Neuronal stem cell (in vitro differentiated cells): ENCODE data around the gene RBFOX2.
"Not testable (repeated sequence)": the region's sequence is repeated elsewhere in the genome, so short reads cannot be mapped to it uniquely, and the experiment has no call there.

Experiments
- DNase-seq: peaks from one replicate; pipeline ENCODE4 v3.0.0-alpha.2; 2013; ENCODE audit warnings: low spot score
- H2AFZ ChIP-seq: one replicate; pipeline ENCODE4 v1.6.1; 2013; ENCODE audit warnings: mild to moderate bottlenecking, low read length, inconsistent platforms
- H2AK5ac ChIP-seq: 2 replicates; pipeline ENCODE4 v1.6.1; 2013; ENCODE audit warnings: low read depth, mild to moderate bottlenecking, inconsistent platforms, low read length, moderate library complexity, mixed read lengths
- H2BK120ac ChIP-seq: 2 replicates; pipeline ENCODE4 v1.6.1; 2013; ENCODE audit warnings: low read depth, mild to moderate bottlenecking, inconsistent platforms, low read length, moderate library complexity, mixed read lengths
- H2BK12ac ChIP-seq: one replicate; pipeline ENCODE4 v1.6.1; 2013; ENCODE audit warnings: low read length, inconsistent platforms
- H2BK15ac ChIP-seq: 2 replicates; pipeline ENCODE4 v1.6.1; 2013; ENCODE audit warnings: mild to moderate bottlenecking, low read length, inconsistent platforms, mixed read lengths
- H2BK5ac ChIP-seq: one replicate; pipeline ENCODE4 v1.6.1; 2013; ENCODE audit warnings: inconsistent platforms, mild to moderate bottlenecking, low read length, moderate library complexity
- H3K14ac ChIP-seq: one replicate; pipeline ENCODE4 v1.6.1; 2013; ENCODE audit warnings: low read length, inconsistent platforms
- H3K18ac ChIP-seq: 2 replicates; pipeline ENCODE4 v1.6.1; 2013; ENCODE audit warnings: low read length, inconsistent platforms
- H3K23ac ChIP-seq: 2 replicates; pipeline ENCODE4 v1.6.1; 2013; ENCODE audit warnings: low read depth, mild to moderate bottlenecking, mixed read lengths, low read length, inconsistent platforms; ENCODE audit not compliant: poor library complexity
- H3K27ac ChIP-seq: replicated peaks from 3 replicates; pipeline ENCODE4 v1.5.1; 2013; ENCODE audit warnings: low read length, inconsistent platforms
- H3K27me3 ChIP-seq, 3 experiments: 2 replicates each; pipeline ENCODE4 v1.6.1; 2013; ENCODE audit warnings: low read length in 3 of 3, mild to moderate bottlenecking in 2 of 3, inconsistent platforms in 1 of 3, low read depth in 1 of 3, mixed read lengths in 1 of 3, moderate library complexity in 1 of 3; ENCODE audit not compliant: control insufficient read depth in 3 of 3, insufficient read depth in 3 of 3
- H3K36me3 ChIP-seq, 2 donors: replicated peaks in 1 of 2; 2 replicates each; pipeline ENCODE4 v1.6.1; 2013; ENCODE audit warnings: low read length in 2 of 2; ENCODE audit not compliant: control insufficient read depth in 2 of 2, insufficient read depth in 2 of 2
- H3K4ac ChIP-seq: 2 replicates; pipeline ENCODE4 v1.6.1; 2013; ENCODE audit warnings: inconsistent platforms, mild to moderate bottlenecking, low read length, moderate library complexity
- H3K4me1 ChIP-seq, 2 donors: 1 replicate in 1 of 2; 2 replicates in 1 of 2; pipeline ENCODE4 v1.6.1; 2013; ENCODE audit warnings: low read length in 2 of 2, low read depth in 1 of 2; ENCODE audit not compliant: control insufficient read depth in 2 of 2, insufficient read depth in 1 of 2
- H3K4me2 ChIP-seq: one replicate; pipeline ENCODE4 v1.6.1; 2013; ENCODE audit warnings: mild to moderate bottlenecking, low read length, inconsistent platforms; ENCODE audit not compliant: insufficient read depth, poor library complexity, severe bottlenecking
- H3K4me3 ChIP-seq, 2 donors: 2 replicates each; pipeline ENCODE4 v1.5.1; 2013; ENCODE audit warnings: low read length in 2 of 2, mild to moderate bottlenecking in 2 of 2, inconsistent platforms in 1 of 2, moderate library complexity in 1 of 2
- H3K79me1 ChIP-seq: one replicate; pipeline ENCODE4 v1.6.1; 2013; ENCODE audit warnings: low read depth, mild to moderate bottlenecking, inconsistent platforms, low read length, moderate library complexity
- H3K9ac ChIP-seq: one replicate; pipeline ENCODE4 v1.6.1; 2013; ENCODE audit warnings: mild to moderate bottlenecking, low read depth, low read length, inconsistent platforms; ENCODE audit not compliant: poor library complexity
- H3K9me3 ChIP-seq, 2 donors: replicated peaks in 1 of 2; 2 replicates each; pipeline versions ENCODE3 to v1.6.1; 2013; ENCODE audit warnings: low read length in 2 of 2, mild to moderate bottlenecking in 2 of 2, inconsistent platforms in 1 of 2, low read depth in 1 of 2, mixed read lengths in 1 of 2, moderate library complexity in 1 of 2; ENCODE audit not compliant: control insufficient read depth in 2 of 2, insufficient read depth in 1 of 2
- H4K8ac ChIP-seq: one replicate; pipeline ENCODE4 v1.6.1; 2013; ENCODE audit warnings: low read depth, mild to moderate bottlenecking, inconsistent platforms, low read length, moderate library complexity
- H4K91ac ChIP-seq: one replicate; pipeline ENCODE4 v1.6.1; 2013; ENCODE audit warnings: low read length, low read depth, mild to moderate bottlenecking, inconsistent platforms; ENCODE audit not compliant: poor library complexity
- WGBS, 2 donors: extraction: QIAGEN DNeasy Blood & Tissue Kit; methylation state at CpG; one replicate each; pipeline ENCODE4 v1.1.7; 2013; ENCODE audit warnings: missing lambda C conversion rate in 2 of 2, mixed read lengths in 1 of 2; ENCODE audit not compliant: insufficient read length in 2 of 2, insufficient replicate concordance in 1 of 2; ENCODE audit errors: extremely low coverage in 2 of 2; 5-methylcytosine and 5-hydroxymethylcytosine counted together

The RBFOX2 gene

DNA sequence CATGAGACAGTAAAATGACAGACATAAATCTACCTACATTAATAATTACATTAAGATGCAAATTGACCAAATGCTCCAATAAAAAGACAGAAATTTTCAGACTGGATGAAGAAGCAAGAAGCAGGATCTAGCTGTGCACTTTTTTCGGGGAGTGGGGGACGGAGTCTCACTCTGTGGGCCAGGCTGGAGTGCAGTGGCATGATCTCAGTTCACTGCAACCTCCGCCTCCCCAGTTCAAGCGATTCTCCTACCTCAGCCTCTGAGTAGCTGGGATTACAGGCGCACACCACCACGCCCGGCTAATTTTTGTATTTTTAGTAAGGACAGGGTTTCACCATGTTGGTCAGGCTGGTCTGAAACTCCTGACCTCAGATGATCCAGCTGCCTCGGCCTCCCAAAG is 222.0 kb downstream of the RBFOX2 start:
- H3K27ac ChIP-seq, H3K4me1 ChIP-seq, H2AFZ ChIP-seq, H2BK12ac ChIP-seq, H2BK15ac ChIP-seq, H2AK5ac ChIP-seq, H3K9ac ChIP-seq, H4K91ac ChIP-seq, H4K8ac ChIP-seq, H3K4me2 ChIP-seq, DNase-seq, H3K27me3 ChIP-seq, H3K4ac ChIP-seq, H3K4me3 ChIP-seq, H2BK5ac ChIP-seq, H2BK120ac ChIP-seq, H3K23ac ChIP-seq, H3K18ac ChIP-seq, H3K79me1 ChIP-seq, H3K14ac ChIP-seq: not testable (repeated sequence)
- no CpG with 5 or more reads among the region's 8 CpGs for WGBS, 2 donors
- Histone ChIP-seq H3K36me3 (peaks cover 9 to 84% of the 10 kb centered on the region in 2 donors), H3K9me3 (peaks cover 0 to 18% of the 10 kb centered on the region in 2 donors)

DNA sequence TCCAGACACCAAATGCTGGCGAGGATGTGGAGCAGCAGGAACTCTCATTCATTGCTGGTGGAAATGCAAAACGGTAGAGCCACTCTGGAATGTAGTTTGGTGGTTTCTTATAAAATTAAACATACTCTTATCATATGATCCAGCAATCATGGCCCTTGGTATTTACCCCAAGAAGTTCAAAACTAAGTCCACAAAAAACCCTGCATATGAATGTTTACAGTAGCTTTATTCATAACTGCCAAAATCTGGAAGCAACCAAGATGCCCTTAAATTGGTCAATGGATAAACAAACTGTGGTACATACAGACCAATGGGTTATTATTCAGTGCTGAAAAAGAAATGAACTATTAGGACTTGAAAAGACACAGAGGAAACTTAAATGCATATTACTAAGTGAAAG is 223.2 kb downstream of the RBFOX2 start:
- H2BK12ac ChIP-seq: no peak overlapping the region
- DNase-seq: no peak
- peaks cover 9 to 86% of the 10 kb centered on the region in 2 donors for H3K36me3 ChIP-seq

DNA sequence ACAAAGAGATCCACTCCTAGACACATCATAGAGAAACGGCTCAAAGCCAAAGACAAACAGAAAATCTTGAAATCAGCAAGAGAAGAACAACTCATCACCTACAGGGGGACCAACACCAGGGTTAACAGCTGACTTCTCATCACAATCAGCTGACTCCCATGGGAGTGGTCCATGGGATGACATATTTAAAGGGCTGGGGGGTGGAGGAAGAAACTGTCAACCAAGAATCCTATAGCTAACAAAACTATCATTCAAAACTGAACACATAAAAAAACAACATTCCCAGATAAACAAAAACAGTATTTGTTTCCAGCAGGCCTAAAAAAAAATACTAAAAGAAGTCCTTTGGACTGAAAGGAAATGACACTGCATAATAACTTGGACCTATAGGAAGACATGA is 224.2 kb downstream of the RBFOX2 start:
- H2BK15ac ChIP-seq: no peak overlapping the region
- H2AFZ ChIP-seq: no peak overlapping the region

More for the DNA sequence above, 223.2 kb downstream of the RBFOX2 start:
- no peaks in the 10 kb centered on the region for H3K27me3 ChIP-seq
- no peak overlapping the region for H3K23ac ChIP-seq
- no peak overlapping the region for H2BK15ac ChIP-seq
- H2AFZ ChIP-seq: no peak overlapping the region
- no peak overlapping the region for H3K14ac ChIP-seq
- H3K9me3 ChIP-seq: peaks cover 0 to 14% of the 10 kb centered on the region in 2 donors
- H3K4me2 ChIP-seq: no peak overlapping the region
- no peak overlapping the region for H3K4me3 ChIP-seq
- H3K4ac ChIP-seq: no peak overlapping the region
- peaks cover 0 to 2% of the 10 kb centered on the region in 2 donors for H3K4me1 ChIP-seq
- no peak overlapping the region for H3K18ac ChIP-seq
- H3K79me1 ChIP-seq: no peaks in the 10 kb centered on the region
- H4K8ac ChIP-seq: no peak overlapping the region
- no peak overlapping the region for H4K91ac ChIP-seq
- WGBS, 2 donors: no CpG with 5 or more reads among the region's 2 CpGs
- no peak overlapping the region for H3K9ac ChIP-seq
- no peak overlapping the region for H2BK5ac ChIP-seq
- no peak overlapping the region for H3K27ac ChIP-seq
- no peak overlapping the region for H2AK5ac ChIP-seq
- no peak overlapping the region for H2BK120ac ChIP-seq

DNA sequence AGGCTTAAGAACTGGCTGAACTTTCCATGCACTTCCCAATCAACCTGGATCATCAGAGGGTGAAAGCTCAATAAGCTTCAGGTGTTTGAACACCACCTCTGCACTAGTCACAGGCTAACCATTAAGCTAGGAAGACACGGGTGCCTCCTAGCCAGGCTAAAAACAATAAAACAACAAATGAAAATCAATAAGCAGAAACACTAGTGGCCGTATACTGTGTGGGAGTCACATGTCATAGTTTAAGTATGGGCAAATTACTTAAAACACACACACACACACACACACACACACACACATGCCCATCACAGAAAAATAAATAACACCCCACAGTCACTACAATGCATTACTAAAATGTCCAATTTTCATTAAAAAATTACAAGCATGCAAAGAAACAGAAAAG is 225.7 kb downstream of the RBFOX2 start:
- H3K4ac ChIP-seq: no peak overlapping the region
- H3K4me3 ChIP-seq: no peak overlapping the region
- H3K14ac ChIP-seq: no peak overlapping the region
- no CpG with 5 or more reads among the region's 2 CpGs for WGBS, 2 donors
- no peak for DNase-seq
- peaks cover 0 to 2% of the 10 kb centered on the region in 2 donors for H3K4me1 ChIP-seq
- no peak overlapping the region for H3K18ac ChIP-seq
- peaks cover 5 to 60% of the 10 kb centered on the region in 2 donors for H3K36me3 ChIP-seq
- H2AFZ ChIP-seq: no peak overlapping the region
- peaks cover 0 to 14% of the 10 kb centered on the region in 2 donors for H3K9me3 ChIP-seq
- no peak overlapping the region for H2BK5ac ChIP-seq
- no peaks in the 10 kb centered on the region for H3K79me1 ChIP-seq
- H3K23ac ChIP-seq: no peak overlapping the region
- H3K27ac ChIP-seq: no peak overlapping the region
- H3K27me3 ChIP-seq: no peaks in the 10 kb centered on the region
- no peak overlapping the region for H2BK15ac ChIP-seq
- no peak overlapping the region for H3K4me2 ChIP-seq
- no peak overlapping the region for H3K9ac ChIP-seq
- H2BK120ac ChIP-seq: no peak overlapping the region
- no peak overlapping the region for H2AK5ac ChIP-seq
- H2BK12ac ChIP-seq: no peak overlapping the region
- no peak overlapping the region for H4K8ac ChIP-seq
- no peak overlapping the region for H4K91ac ChIP-seq

More for the DNA sequence above, 224.2 kb downstream of the RBFOX2 start:
- Histone ChIP-seq H2BK12ac (no peak overlapping the region), H3K27me3 (no peaks in the 10 kb centered on the region), H3K9me3 (peaks cover 0 to 14% of the 10 kb centered on the region in 2 donors), H2BK5ac (no peak overlapping the region), H3K18ac (no peak overlapping the region), H3K9ac (no peak overlapping the region), H3K4me3 (no peak overlapping the region), H4K91ac (no peak overlapping the region), H3K79me1 (no peaks in the 10 kb centered on the region), H4K8ac (no peak overlapping the region), H3K4me1 (peaks cover 0 to 2% of the 10 kb centered on the region in 2 donors), H3K36me3 (peaks cover 7 to 76% of the 10 kb centered on the region in 2 donors), H3K14ac (no peak overlapping the region), H3K4ac (no peak overlapping the region), H2BK120ac (no peak overlapping the region), H3K4me2 (no peak overlapping the region), H2AK5ac (no peak overlapping the region), H3K23ac (no peak overlapping the region), H3K27ac (no peak overlapping the region)
- DNase-seq: no peak
- no CpG with 5 or more reads among the region's 1 CpG for WGBS, 2 donors
